Epidermal melanocyte (primary cell): ENCODE data around the gene CACNA1E.
"Not testable (repeated sequence)": the region's sequence is repeated elsewhere in the genome, so short reads cannot be mapped to it uniquely, and the experiment has no call there.

ENCODE experiments used
- DNase-seq: peaks from one replicate; pipeline ENCODE4 v3.0.0; 2011; ENCODE audit warnings: low spot score; ENCODE audit not compliant: insufficient read length

CACNA1E gene

DNA sequence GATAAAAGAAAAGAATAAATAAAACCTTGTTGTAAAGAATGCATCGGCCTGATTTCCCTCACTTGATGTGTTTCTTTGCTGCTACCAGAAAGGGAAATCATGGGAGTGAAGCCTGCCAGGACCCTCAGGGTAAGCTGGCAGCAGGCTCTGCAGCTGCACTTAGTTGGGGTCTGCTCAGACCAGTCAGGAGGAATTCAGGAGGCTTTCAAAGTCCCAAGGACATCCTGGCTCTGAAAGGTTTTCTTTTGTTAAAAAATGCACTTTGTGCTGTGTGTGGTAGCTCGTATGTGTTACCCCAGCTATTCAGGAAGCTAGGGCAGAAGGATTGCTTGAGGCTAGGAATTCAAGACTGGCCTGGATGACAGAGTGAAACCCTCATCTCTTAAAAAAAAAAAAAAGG lies 323.4 kb downstream of the CACNA1E start:
- DNase-seq = no peak

DNA sequence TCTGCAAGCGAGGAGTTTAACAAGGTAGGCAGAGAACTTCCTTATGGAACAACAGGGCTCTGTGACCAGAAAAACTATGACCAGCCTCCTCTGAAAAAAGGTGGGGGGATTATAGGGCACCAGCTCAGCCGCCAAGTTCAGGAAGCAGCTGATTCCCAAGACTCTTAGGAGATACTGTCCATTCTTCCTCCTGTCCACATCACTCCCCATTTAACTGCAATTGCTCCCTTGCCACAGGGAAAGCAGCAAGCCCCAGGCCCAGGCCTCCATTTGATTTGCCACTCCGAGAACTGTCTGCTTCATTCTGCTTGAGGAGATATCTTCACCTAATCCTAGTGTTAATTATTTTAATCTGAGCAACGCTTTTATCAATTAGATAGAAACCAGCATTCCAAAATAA lies 323.9 kb downstream of the CACNA1E start:
- DNase-seq = no peak

DNA sequence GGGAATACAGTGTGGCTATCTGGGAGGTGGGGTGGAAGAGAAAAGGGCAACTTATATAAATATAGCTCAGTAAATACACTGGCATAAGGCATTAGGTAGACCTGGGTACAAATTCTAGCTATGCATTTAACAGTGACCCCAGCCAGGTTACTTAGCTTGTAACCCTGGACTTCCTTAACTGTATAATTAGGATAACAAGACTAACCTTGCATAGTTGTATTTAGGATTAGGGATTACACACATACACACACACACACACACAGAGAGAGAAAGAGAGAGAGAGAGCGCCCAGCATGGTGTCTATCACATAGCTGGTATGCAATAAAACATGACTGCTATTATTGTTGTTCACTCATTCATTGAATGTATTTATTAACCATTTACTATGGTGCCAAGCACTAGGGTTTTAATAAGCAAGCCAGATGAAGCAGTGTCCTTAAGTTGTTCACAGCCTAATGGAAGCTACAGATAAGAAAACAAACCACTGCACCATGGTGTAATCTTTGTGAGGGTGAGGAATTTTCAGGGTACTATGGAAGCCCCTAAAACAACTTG lies 326.8 kb downstream of the CACNA1E start:
- no peak for DNase-seq

DNA sequence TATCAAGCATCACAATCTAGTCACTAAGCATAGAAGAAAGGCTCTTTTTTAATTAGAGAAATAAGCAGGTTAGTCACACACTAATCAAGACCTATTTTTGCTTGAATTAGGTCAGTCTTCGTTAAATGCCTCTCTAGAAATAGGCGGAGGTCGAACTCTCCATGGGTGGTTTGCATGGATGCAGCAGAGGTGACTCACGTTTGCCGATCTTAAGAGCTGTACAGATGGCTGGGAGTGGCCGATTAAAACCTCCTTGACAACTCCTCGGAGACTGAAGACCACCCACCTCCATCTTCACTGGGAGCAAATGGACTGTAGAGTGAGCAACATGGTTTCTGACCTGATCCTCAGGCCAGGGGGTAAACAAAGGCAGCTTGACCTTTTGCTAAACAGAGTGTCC lies 328.9 kb downstream of the CACNA1E start:
- DNase-seq = no peak

DNA sequence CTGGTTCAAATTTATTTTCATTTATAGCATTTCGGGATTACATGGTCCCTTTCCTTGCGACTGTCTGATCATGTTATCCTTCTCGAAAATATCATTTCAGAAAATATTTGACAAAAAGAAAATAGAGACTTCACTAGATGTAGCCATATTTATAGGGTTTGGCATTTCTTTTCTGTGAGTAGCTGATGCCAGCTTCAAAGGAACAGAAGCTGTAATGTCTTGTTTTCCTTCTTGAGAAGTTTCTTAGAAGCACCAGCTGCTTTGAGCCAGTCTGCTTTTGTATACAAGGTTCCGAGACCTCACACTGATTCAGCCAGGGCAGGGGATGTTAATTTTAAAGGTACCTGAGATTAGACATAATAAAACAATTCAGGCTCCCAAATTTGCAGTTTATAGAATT lies 329.9 kb downstream of the CACNA1E start:
- DNase-seq = no peak

DNA sequence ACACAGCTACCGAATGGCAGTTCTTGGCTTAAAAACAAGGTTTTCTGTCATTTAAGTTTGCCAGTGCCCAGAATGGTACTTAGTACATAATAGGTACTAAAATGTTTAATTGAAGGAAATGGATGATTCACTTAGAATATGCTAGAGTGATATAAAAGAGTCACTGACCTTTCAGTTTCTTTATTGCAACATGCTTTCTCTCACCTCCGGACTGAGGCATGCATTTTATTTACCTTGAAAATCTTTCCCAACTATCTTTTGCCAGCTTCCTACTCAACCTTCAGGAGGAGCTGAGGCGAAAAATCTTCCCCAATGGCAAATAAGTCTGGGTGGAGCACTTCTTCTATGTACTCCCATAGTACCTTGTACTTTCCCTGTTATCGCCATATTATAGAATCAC lies 333.3 kb downstream of the CACNA1E start:
- no peak for DNase-seq

DNA sequence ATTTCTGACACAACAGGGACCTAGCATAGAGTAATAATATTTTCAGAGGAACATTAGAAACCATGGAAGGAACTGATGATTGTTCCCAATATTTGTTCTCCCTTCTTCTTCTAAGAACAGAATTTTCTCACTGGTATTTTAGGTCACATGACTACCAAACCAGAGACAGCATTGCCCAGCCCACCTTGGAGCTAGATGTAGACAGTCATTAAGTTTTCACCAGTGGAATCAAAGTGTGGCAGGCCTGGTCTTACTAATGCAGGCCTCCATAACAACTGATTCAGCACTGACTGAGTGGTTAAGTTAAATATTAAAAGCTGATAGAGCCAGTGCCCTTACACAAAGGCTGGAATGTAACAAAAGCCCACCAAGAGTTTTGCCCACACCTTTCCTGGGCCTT lies 333.8 kb downstream of the CACNA1E start:
- DNase-seq = no peak

DNA sequence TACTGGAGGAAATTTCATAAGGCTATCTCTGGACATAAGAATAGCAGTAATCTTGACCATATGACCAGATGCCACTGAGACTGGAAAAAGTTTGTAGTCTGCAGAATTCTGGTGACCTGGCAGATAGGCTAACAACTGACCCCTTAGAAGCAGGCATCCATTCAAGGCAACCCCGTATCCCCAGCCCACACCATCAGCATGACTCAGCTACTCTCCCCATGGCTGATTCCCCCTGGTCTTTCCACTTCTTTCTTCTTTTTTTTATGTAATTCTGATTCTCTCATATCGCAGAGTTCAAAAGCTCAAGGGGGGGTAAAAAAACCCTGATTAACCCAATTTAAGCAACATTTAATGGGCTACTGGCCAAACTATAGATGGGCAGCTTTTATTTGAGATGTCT lies 335.1 kb downstream of the CACNA1E start:
- no peak for DNase-seq

DNA sequence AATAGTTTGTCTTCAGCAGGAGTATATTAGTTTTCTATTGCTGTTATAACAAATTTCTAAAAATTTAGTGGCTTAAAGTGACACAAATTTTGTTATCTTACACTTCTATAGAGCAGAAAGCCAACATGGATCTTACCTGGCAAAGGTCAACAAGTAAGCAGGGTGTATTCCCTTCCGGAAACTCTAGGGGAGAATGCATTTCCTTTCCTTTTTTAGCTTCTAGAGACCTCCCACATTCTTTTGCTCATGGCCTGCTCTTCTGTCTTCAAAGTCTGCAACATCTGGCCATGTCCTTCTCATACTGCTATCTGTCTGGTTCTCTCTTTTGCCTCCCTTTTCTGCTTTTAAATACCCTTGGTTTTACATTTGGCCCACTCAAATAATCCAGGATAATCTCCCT lies 335.6 kb downstream of the CACNA1E start:
- no peak for DNase-seq

DNA sequence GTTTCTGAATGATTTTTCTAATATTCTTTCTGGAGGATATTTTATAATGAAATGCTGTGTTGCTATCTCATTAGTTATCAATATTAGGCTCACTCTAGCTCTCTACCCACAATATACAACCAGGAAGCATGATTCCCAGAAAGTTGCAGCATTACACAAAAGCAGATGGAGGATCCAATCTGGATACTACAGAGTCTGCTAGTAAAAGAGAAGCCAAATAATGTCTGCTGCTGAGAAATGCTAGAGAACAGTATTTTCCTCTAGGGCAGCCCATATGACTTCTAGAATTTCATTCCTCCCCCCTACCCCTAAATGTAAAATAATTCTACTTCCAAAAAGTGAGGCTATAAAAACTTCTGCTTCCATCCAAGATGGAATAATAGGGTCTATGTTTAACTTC lies 338.4 kb downstream of the CACNA1E start:
- DNase-seq = no peak

DNA sequence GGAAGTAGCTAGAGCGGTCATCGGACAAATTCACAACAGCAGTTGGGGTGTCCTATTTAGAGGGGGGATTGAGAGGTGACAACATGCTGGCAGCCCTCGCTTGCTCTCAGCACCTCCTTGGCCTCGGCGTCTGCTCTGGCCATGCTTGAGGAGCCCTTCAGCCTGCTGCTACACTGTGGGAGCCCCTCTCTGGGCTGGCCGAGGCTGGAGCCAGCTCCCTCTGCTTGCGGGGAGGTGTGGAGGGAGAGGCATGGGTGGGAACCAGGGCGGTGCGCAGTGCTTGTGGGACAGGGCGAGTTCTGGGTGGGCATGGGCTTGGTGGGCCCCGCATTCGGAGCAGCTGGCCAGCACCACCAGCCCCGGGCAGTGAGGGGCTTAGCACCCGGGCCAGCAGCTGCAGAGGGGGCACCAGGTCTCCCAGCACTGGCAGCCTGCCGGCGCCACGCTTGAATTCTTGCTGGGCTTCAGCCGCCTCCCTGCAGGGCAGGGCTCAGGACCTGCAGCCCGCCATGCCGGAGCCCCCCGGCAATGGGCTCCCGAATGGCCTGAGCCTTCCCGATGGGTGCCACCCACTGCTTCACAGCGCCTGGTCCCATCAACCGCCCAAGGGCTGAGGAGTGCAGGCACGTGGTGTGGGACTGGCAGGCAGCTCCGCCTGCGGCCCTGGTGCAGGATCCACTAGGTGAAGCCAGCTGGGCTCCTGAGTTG lies 349.0 kb downstream of the CACNA1E start:
- not testable (repeated sequence) for DNase-seq

DNA sequence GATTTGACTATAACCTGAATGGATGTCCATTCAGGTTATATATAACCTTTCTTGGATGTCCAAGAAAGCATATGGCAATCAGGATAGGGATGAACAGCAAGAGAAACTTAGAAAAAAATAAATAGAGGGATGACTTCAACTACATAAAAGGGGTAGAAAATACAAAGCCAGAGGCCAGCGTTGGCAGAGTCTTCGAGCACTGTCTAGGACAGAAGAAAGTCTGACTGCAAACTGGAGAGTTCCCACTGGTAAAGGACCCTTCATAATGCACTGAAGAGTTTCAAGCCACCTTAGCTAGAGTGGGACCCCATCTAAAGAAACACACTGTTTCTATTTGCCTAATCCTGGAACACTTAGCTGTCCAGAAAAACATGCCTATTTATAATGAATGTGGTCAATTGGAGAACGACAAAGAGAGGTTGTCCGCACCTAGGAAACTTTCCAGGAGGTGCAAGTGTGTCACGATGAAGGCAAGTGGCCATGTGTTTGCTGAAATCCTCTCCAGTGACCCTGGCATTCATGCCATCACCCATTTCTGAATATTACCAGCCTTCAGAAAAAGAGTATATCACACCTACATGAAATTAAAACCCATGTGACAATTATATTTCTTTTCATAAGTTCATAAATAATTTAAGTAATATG lies 362.8 kb downstream of the CACNA1E start:
- no peak for DNase-seq

DNA sequence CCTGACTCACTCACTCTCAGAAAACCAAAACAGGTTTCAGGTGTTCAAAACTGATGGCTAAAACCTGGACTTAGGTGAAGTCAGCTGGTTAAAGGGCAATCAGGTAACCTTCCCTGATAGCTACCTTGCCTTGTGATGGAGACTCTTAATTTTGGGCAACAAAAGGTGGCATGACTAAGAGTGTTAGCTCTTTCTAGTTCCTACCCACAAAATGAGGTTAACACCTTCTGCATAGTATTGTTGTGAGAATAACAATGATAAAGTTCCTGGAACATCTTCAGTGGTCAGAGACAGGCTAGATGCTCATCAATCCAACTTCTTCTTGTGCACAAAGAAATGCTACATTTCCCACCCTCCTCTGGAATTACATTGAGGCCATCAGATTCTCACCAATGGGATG lies 363.4 kb downstream of the CACNA1E start:
- DNase-seq = no peak

DNA sequence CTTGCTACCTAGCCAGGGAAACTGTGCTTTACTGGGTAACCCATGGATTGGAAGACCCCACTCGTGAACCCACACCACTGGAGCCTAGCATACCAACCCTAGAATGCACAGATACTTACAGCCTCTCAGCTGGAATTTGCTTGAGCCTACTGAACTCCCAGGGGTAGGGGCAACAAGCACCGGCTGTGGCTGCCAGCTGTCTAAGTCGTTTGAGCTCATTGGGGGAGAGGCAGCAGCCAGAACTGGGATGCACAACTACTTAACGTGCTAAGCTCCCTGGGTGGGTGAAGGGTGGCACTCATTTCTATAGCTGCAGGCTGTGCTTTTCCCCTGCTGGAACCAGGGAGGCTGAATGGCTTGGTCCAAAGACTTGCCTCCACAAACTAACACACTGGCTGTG lies 365.8 kb downstream of the CACNA1E start:
- no peak for DNase-seq

DNA sequence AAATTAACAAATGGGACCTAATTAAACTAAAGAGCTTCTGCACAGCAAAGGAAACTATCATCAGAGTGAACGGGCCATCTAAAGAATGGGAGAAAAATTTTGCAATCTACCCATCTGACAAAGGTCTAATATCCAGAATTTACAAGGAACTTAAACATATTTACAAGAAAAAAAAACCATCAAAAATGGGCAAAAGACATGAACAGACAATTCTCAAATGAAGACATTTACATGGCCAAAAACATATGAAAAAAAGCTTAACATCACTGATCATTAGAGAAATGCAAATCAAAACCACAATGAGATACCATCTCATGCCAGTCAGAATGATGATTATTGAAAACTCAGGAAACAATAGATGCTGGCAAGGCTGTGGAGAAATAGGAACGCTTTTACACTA lies 370.9 kb downstream of the CACNA1E start:
- DNase-seq = not testable (repeated sequence)

DNA sequence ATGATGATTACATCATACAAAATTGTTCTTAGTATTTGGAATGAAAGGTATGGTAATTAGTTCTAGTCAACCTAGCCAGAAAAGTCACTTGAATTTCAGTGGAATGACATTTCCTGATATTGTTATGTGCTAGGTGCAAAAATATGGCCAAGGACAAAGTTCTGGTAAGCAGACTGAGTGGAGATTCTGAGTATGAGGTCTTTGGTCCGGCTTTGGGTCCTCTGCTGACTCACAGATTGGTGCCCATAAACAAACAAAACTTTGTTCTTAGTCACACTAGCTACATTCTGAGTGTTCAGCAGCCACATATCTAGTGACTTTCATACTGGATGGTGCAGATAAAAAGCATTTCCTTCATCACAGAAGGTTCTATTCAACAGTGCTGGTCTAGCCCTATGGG lies 372.1 kb downstream of the CACNA1E start:
- no peak for DNase-seq
